Brain microvascular endothelial cell (primary cell): ENCODE results near the gene RUNX3.

Experiments used
- DNase-seq: peaks from one replicate; pipeline ENCODE4 v3.0.0-alpha.2; 2020
- H3K27ac ChIP-seq: fragments of 250-450 bp; sonication (Bioruptor Pico); 2 replicates; pipeline ENCODE4 v1.5.1; 2020; ENCODE audit warnings: mild to moderate bottlenecking, moderate library complexity
- H3K27me3 ChIP-seq: fragments of 250-450 bp; sonication (Bioruptor Pico); replicated peaks from 2 replicates; pipeline ENCODE4 v1.5.1; 2020; ENCODE audit warnings: mild to moderate bottlenecking
- H3K36me3 ChIP-seq: fragments of 250-450 bp; sonication (Bioruptor Pico); replicated peaks from 2 replicates; pipeline ENCODE4 v1.5.1; 2020; ENCODE audit warnings: mild to moderate bottlenecking
- H3K4me3 ChIP-seq: 2 replicates; pipeline ENCODE4 v1.5.1; 2011; ENCODE audit warnings: low read depth, mild to moderate bottlenecking, control low read depth, low read length, moderate library complexity
- in situ Hi-C: cut with HindIII; loops from 2 replicates; pipeline ENCODE4 v1.10.0; 2017; ENCODE audit warnings: low sequenced_read_pairs, low pct_ligation_motif_present
- TF ChIP-seq, protein P1 (sequence below): IDR thresholded peaks from 2 replicates; pipeline ENCODE4 v1.5.1; 2011; ENCODE audit warnings: low read depth, mild to moderate bottlenecking, moderate library complexity, low read length, control low read depth, inconsistent platforms; ENCODE audit errors: missing control alignments

RUNX3 gene

GRCh38 chr1:24972221-24972914, 42.3 kb upstream of the RUNX3 start:
- Histone ChIP-seq H3K4me3 (no peak overlapping the region), H3K27ac (no peak overlapping the region), H3K27me3 (no peaks in the 10 kb centered on the region), H3K36me3 (no peaks in the 10 kb centered on the region)
- in situ Hi-C loops = no loop called here
- DNase-seq = no peak
- TF ChIP-seq, protein P1, sequence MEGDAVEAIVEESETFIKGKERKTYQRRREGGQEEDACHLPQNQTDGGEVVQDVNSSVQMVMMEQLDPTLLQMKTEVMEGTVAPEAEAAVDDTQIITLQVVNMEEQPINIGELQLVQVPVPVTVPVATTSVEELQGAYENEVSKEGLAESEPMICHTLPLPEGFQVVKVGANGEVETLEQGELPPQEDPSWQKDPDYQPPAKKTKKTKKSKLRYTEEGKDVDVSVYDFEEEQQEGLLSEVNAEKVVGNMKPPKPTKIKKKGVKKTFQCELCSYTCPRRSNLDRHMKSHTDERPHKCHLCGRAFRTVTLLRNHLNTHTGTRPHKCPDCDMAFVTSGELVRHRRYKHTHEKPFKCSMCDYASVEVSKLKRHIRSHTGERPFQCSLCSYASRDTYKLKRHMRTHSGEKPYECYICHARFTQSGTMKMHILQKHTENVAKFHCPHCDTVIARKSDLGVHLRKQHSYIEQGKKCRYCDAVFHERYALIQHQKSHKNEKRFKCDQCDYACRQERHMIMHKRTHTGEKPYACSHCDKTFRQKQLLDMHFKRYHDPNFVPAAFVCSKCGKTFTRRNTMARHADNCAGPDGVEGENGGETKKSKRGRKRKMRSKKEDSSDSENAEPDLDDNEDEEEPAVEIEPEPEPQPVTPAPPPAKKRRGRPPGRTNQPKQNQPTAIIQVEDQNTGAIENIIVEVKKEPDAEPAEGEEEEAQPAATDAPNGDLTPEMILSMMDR = no peak

- Histone ChIP-seq H3K27me3 (no peaks in the 10 kb centered on the region), H3K4me3 (no peak overlapping the region), H3K27ac (no peak overlapping the region), H3K36me3 (no peaks in the 10 kb centered on the region)
- in situ Hi-C loops = no loop called here
- TF ChIP-seq, protein P1 = no peak
- no peak for DNase-seq
These were observed 41.1 kb upstream of the RUNX3 start for GRCh38 chr1:24970926-24971875.

- in situ Hi-C loops = no loop called here
- TF ChIP-seq, protein P1 = peak; percentile 64
- peak; percentile 74 for DNase-seq
These were observed 40.3 kb upstream of the RUNX3 start for GRCh38 chr1:24970399-24970753.

DNA sequence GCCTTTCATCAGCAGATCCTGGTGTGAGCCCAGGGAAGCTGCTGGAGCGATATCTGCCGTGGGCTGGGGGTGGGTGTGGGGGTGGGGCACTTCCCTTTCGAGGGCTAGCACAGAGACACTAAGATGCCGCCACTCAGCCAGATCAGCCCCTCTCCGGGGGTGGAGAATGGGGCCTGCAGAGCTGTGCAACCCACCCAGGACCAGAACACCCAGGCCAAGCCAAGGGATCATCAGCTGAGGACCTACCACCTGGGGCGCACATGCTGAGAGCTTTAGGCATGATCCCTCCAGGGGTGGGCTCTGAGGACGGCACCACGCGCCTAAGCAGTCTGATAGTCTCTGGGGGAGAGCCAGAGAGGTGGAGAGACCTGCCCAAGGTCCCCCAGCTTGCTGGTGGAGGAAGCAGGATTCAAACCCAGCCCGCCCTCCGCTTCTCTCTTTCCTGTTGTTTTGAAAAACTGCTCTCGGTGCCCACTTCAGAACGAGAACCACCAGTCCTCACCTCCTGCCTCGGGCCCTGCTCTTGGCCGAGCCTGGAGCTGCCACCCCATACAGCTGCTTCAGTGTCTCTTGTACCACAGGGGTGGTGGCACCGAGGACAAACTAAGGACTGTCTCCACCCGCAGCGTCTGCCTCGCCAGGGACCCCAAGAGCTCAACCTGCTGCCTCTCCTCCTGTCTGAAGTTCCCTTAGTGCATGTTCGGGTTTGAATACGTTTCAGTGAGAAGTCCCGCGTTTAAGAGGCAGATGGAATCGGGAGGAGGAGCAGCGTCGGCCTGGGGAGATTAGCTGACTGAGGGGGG, 39.7 kb upstream of the RUNX3 start:
- Histone ChIP-seq H3K27ac (no peak overlapping the region), H3K4me3 (no peak overlapping the region), H3K36me3 (no peaks in the 10 kb centered on the region), H3K27me3 (no peaks in the 10 kb centered on the region)
- TF ChIP-seq, protein P1 = no peak
- in situ Hi-C loops = no loop called here
- DNase-seq = no peak

More at GRCh38 chr1:24970399-24970753, 40.3 kb upstream of the RUNX3 start:
- Histone ChIP-seq H3K4me3 (no peak overlapping the region), H3K36me3 (no peaks in the 10 kb centered on the region), H3K27ac (no peak overlapping the region), H3K27me3 (no peaks in the 10 kb centered on the region)

DNA sequence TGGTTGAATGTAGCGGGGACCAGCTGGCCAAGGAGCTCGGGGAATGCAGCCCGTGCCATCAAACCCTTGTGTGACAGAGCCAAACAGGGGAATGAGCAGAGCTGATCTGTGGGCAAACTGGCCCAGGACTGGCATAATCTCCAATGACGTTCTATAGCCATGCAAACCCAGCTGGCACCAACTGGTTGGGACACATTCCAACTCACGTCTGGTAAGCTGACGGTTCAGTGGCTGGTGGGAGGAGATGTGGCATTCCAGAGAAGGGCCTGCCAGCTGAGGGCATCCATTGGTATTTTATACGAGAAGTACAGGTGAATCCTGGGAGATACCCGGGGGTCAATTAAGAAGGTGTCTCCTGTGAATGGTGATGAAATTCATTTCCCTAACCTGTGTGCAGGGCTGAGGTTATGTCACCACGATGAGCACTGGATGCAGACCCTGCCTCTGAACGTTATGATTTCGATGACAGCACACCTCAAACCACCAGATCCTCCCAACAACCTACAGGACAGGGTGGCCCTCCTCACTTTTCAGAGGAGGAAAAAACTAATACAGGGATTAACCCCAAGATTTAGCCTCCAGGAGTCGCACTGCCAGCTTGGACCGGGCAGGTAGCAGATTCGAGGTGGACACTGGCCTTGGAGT, 39.0 kb upstream of the RUNX3 start:
- TF ChIP-seq, protein P1 = no peak
- in situ Hi-C loops = no loop called here
- H3K27me3 ChIP-seq = no peaks in the 10 kb centered on the region
- no peak overlapping the region for H3K4me3 ChIP-seq
- no peak overlapping the region for H3K27ac ChIP-seq
- DNase-seq = no peak
- H3K36me3 ChIP-seq = no peaks in the 10 kb centered on the region
